ENCODE measurements around the gene DIAPH2. TPM values are rescaled to one million over a fixed set of nuclear protein-coding genes. Genes with fewer than 3 reads are reported as not detected.
A peak's percentile ranks its signal among the peaks of the same experiment; 100 is the strongest.
"Not testable (repeated sequence)": the region's sequence is repeated elsewhere in the genome, so short reads cannot be mapped to it uniquely, and the experiment has no call there.

Gene DIAPH2
- total RNA-seq, 2 donors from 2014 or later = 19.1 to 31.9 TPM

DNA sequence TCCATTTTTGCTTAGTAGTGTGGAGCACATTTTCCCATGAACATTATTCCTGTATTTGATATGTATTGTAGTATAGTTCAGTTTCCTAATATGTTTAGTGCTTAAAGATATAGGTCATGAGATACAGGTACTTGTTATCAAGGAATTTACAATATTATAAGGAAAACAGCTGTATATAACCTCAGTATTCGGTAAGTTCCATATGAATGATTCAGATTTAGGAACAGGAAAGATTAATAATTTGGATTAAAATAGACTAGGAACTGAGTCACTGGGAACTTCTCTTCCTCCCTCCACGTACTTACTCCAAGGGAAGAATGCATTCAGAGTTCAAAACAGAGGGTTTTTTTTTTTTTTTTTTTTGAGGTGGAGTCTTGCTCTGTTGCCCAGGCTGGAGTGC lies 20.0 kb downstream of the DIAPH2 start:
- Histone ChIP-seq H3K9me3 (no peaks in the 10 kb centered on the region), H3K27me3 (no peaks in the 10 kb centered on the region), H3K4me3 (no peak overlapping the region), H3K4me1 (no peaks in the 10 kb centered on the region), H3K27ac (no peak overlapping the region), H3K36me3 (no peaks in the 10 kb centered on the region), H3K9ac (ENCODE audit: low read depth in 2 of 2, low read length in 2 of 2) (no peak overlapping the region)
- intact Hi-C loops (cut with DNase I) = no loop called here
- TF ChIP-seq, protein P1, sequence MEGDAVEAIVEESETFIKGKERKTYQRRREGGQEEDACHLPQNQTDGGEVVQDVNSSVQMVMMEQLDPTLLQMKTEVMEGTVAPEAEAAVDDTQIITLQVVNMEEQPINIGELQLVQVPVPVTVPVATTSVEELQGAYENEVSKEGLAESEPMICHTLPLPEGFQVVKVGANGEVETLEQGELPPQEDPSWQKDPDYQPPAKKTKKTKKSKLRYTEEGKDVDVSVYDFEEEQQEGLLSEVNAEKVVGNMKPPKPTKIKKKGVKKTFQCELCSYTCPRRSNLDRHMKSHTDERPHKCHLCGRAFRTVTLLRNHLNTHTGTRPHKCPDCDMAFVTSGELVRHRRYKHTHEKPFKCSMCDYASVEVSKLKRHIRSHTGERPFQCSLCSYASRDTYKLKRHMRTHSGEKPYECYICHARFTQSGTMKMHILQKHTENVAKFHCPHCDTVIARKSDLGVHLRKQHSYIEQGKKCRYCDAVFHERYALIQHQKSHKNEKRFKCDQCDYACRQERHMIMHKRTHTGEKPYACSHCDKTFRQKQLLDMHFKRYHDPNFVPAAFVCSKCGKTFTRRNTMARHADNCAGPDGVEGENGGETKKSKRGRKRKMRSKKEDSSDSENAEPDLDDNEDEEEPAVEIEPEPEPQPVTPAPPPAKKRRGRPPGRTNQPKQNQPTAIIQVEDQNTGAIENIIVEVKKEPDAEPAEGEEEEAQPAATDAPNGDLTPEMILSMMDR (IDR thresholded peaks at IDR 0.05) = no peak
- no peak for DNase-seq

DNA sequence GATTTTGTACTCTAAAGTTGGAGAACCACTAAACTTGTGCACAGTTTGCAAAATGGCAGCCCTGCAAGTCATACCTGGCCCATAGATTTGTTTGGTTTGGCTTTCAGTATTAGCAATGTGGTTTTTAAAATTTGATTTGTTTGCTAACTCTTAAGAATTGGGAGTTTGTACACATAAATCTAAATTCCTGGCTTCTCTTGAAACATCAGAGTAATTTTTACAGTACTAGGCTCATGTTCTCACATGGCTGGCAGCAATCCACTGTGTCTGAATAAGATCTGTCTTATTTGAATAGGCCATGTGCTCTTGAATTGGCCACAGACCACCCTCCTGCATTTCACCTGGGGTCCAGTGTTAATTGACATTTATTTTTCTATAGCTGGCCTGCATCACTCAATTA lies 21.3 kb downstream of the DIAPH2 start:
- DNase-seq = no peak
- intact Hi-C loops (cut with DNase I) = no loop called here
- no peak overlapping the region for H3K27ac ChIP-seq

DNA sequence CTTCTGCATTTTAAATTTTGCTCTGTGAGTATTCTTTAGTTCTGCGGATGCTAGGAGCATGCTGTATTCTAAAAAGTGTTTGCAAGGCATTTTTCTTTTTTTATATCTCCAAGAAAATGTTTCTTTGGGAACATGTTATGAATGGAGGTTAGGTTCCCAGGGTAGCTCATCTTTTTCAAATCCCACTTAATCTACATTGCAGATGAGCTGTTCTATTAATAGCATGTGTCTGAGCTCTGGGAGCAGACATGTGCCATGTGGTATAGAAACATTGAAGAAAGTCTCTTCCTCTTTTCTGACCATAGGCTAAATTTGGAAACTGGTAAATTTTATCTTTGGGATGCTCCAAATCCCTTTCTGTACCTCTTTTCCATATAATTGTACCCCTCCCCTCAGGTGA lies 23.2 kb downstream of the DIAPH2 start:
- H3K4me1 ChIP-seq = no peaks in the 10 kb centered on the region
- no peak overlapping the region for H3K4me3 ChIP-seq
- H3K27me3 ChIP-seq = no peaks in the 10 kb centered on the region
- TF ChIP-seq, protein P1 (IDR thresholded peaks at IDR 0.05) = no peak
- H3K9me3 ChIP-seq = no peaks in the 10 kb centered on the region
- H3K36me3 ChIP-seq = no peaks in the 10 kb centered on the region
- H3K9ac ChIP-seq (ENCODE audit: low read depth in 2 of 2, low read length in 2 of 2) = no peak overlapping the region
- no peak for DNase-seq
- no peak overlapping the region for H3K27ac ChIP-seq
- intact Hi-C loops (cut with DNase I) = no loop called here

More for the DNA sequence above, 21.3 kb downstream of the DIAPH2 start:
- no peak overlapping the region for H3K4me3 ChIP-seq
- TF ChIP-seq, protein P1 (IDR thresholded peaks at IDR 0.05) = no peak
- no peaks in the 10 kb centered on the region for H3K9me3 ChIP-seq
- H3K27me3 ChIP-seq = no peaks in the 10 kb centered on the region
- no peaks in the 10 kb centered on the region for H3K36me3 ChIP-seq
- H3K4me1 ChIP-seq = no peaks in the 10 kb centered on the region
- H3K9ac ChIP-seq (ENCODE audit: low read depth in 2 of 2, low read length in 2 of 2) = no peak overlapping the region

- H3K4me3 ChIP-seq = no peak overlapping the region
- intact Hi-C loops (cut with DNase I) = no loop called here
- no peak overlapping the region for H3K27ac ChIP-seq
- H3K36me3 ChIP-seq = no peaks in the 10 kb centered on the region
- no peak overlapping the region for H3K9ac ChIP-seq (ENCODE audit: low read depth in 2 of 2, low read length in 2 of 2)
- TF ChIP-seq, protein P1 (IDR thresholded peaks at IDR 0.05) = no peak
- no peak for DNase-seq
- H3K27me3 ChIP-seq = no peaks in the 10 kb centered on the region
- peaks cover under 1% of the 10 kb centered on the region for H3K4me1 ChIP-seq
- no peaks in the 10 kb centered on the region for H3K9me3 ChIP-seq
These were observed 25.4 kb downstream of the DIAPH2 start for GRCh38 chrX:96710031-96710430.

GRCh38 chrX:96713303-96713702 lies 28.7 kb downstream of the DIAPH2 start:
- DNase-seq = peak; percentile 40
- intact Hi-C loops (cut with DNase I) = no loop called here

GRCh38 chrX:96714393-96714792 lies 29.8 kb downstream of the DIAPH2 start:
- H3K27ac ChIP-seq = peak overlapping the region; percentile 0
- intact Hi-C loops (cut with DNase I); H3K4me1 ChIP-seq; H3K9ac ChIP-seq (ENCODE audit: low read depth in 2 of 2, low read length in 2 of 2); H3K27me3 ChIP-seq; H3K4me3 ChIP-seq; DNase-seq; H3K9me3 ChIP-seq; H3K36me3 ChIP-seq: not testable (repeated sequence)

More at GRCh38 chrX:96713303-96713702, 28.7 kb downstream of the DIAPH2 start:
- H3K4me1 ChIP-seq = peaks cover 3% of the 10 kb centered on the region
- H3K4me3 ChIP-seq = no peak overlapping the region
- H3K27me3 ChIP-seq = no peaks in the 10 kb centered on the region
- TF ChIP-seq, protein P1 (IDR thresholded peaks at IDR 0.05) = no peak
- H3K9ac ChIP-seq (ENCODE audit: low read depth in 2 of 2, low read length in 2 of 2) = no peak overlapping the region
- H3K36me3 ChIP-seq = no peaks in the 10 kb centered on the region
- H3K27ac ChIP-seq = peak overlapping the region; percentile 41
- no peaks in the 10 kb centered on the region for H3K9me3 ChIP-seq
